BE2C (cell line): ENCODE measurements around the gene TNFAIP8.
"Not testable (repeated sequence)": the region's sequence is repeated elsewhere in the genome, so short reads cannot be mapped to it uniquely, and the experiment has no call there.

Experiments used
- DNase-seq: peaks from one replicate; pipeline ENCODE4 v3.0.0-alpha.2; 2020
- H3K27me3 ChIP-seq: fragments of 250-450 bp; sonication (Bioruptor Pico); 2 replicates; pipeline ENCODE4 v1.5.1; 2020; ENCODE audit warnings: mild to moderate bottlenecking
- H3K36me3 ChIP-seq: fragments of 250-450 bp; sonication (Bioruptor Pico); 2 replicates; pipeline ENCODE4 v1.5.1; 2020; ENCODE audit warnings: mild to moderate bottlenecking
- H3K4me1 ChIP-seq: fragments of 250-450 bp; sonication (Bioruptor Pico); 2 replicates; pipeline ENCODE4 v1.5.1; 2020
- H3K4me3 ChIP-seq: 2 replicates; pipeline ENCODE4 v1.5.1; 2011; ENCODE audit warnings: low read depth, low read length
- H3K9me3 ChIP-seq: fragments of 250-450 bp; sonication (Bioruptor Pico); 2 replicates; pipeline ENCODE4 v1.5.1; 2020
- CTCF ChIP-seq: IDR thresholded peaks from 2 replicates; pipeline ENCODE4 v1.5.1; 2012; ENCODE audit warnings: mild to moderate bottlenecking, low read depth, low read length

The TNFAIP8 gene

GRCh38 chr5:119435436-119436132 is 79.8 kb downstream of the TNFAIP8 start:
- DNase-seq = peak; percentile 66
- Histone ChIP-seq H3K27me3 (no peaks in the 10 kb centered on the region), H3K36me3 (no peaks in the 10 kb centered on the region), H3K4me3 (no peak overlapping the region), H3K4me1 (no peaks in the 10 kb centered on the region), H3K9me3 (no peaks in the 10 kb centered on the region)
- peak; percentile 70 for TF ChIP-seq CTCF

- H3K4me1 ChIP-seq, H3K4me3 ChIP-seq, DNase-seq, H3K27me3 ChIP-seq, H3K36me3 ChIP-seq, H3K9me3 ChIP-seq: not testable (repeated sequence)
Observed at GRCh38 chr5:119437785-119438586, 82.2 kb downstream of the TNFAIP8 start.

GRCh38 chr5:119438587-119438917 is 82.7 kb downstream of the TNFAIP8 start:
- H3K36me3 ChIP-seq, H3K27me3 ChIP-seq, DNase-seq, H3K4me1 ChIP-seq, H3K9me3 ChIP-seq: not testable (repeated sequence)
- peak overlapping the region; percentile 55 for H3K4me3 ChIP-seq

GRCh38 chr5:119439140-119439631 is 83.4 kb downstream of the TNFAIP8 start:
- Histone ChIP-seq H3K27me3 (no peaks in the 10 kb centered on the region), H3K9me3 (no peaks in the 10 kb centered on the region), H3K4me3 (peak overlapping the region; percentile 55), H3K4me1 (no peaks in the 10 kb centered on the region), H3K36me3 (no peaks in the 10 kb centered on the region)
- TF ChIP-seq CTCF = no peak
- DNase-seq = peak; percentile 39

- not testable (repeated sequence) for H3K36me3 ChIP-seq, H3K9me3 ChIP-seq, DNase-seq, H3K4me1 ChIP-seq, H3K27me3 ChIP-seq
- peak overlapping the region; percentile 55; the same call in 1 of the 2 replicates for H3K4me3 ChIP-seq
Observed at GRCh38 chr5:119439632-119440031, 83.8 kb downstream of the TNFAIP8 start.

- not testable (repeated sequence) for H3K36me3 ChIP-seq, DNase-seq, H3K27me3 ChIP-seq, H3K4me1 ChIP-seq, H3K9me3 ChIP-seq, H3K4me3 ChIP-seq
Observed at GRCh38 chr5:119444643-119445042, 88.8 kb downstream of the TNFAIP8 start.

GRCh38 chr5:119445544-119445943 is 89.7 kb downstream of the TNFAIP8 start:
- H3K4me1 ChIP-seq = peaks cover 7% of the 10 kb centered on the region; the same call in 1 of the 2 replicates
- H3K9me3 ChIP-seq = no peaks in the 10 kb centered on the region
- H3K27me3 ChIP-seq = no peaks in the 10 kb centered on the region
- no peak overlapping the region for H3K4me3 ChIP-seq
- no peak for DNase-seq
- no peak for TF ChIP-seq CTCF
- H3K36me3 ChIP-seq = no peaks in the 10 kb centered on the region
